Hindlimb muscle (tissue), 1 donor: ENCODE results near the gene WNT9A. TPM values are rescaled to one million over a fixed set of nuclear protein-coding genes. Genes with fewer than 3 reads are reported as not detected.
"Not testable (repeated sequence)": the region's sequence is repeated elsewhere in the genome, so short reads cannot be mapped to it uniquely, and the experiment has no call there.

Source experiments
- DNase-seq: peaks from one replicate; pipeline ENCODE4 v3.0.0-alpha.2; 2013
- polyA plus RNA-seq: library from polyadenylated mRNA; unstranded; fragments of 120-200 nt; gene quantifications from one replicate; pipeline ENCODE4 v1.2.1, GENCODE V29; 2013; ENCODE audit not compliant: insufficient read length

WNT9A gene
- polyA plus RNA-seq, 1 donor = 11.3 TPM

DNA sequence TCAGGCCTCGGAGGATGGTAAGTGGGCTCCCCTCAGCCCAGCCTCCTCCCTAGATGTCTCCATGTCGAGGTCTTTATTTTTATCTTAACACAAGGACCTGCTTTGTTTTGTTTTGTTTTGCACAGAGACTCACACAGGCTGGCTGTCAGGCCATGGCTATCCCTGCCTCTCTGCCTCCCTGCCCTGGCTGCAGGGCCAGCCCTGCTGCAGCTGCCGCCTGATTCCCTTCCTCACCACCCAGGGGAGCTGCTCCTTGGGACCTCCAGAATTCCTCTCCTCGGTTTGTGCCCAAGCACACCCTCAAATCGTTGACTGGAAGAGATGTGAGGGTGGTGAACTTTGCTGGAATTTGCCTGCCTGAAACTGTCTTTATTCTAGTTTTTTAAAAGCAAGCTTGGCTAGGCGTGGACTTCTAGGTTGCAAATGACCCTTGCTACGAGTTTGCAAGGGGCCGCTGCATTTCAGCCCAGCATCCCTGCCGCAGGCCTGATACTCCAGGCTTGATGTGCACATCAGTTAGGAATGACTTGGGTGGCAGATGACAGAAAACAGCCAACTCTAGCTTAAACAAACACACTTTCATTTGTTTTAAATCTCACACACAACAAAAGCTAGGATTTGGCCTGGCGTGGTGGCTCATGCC lies 37.1 kb downstream of the WNT9A start:
- no peak for DNase-seq

DNA sequence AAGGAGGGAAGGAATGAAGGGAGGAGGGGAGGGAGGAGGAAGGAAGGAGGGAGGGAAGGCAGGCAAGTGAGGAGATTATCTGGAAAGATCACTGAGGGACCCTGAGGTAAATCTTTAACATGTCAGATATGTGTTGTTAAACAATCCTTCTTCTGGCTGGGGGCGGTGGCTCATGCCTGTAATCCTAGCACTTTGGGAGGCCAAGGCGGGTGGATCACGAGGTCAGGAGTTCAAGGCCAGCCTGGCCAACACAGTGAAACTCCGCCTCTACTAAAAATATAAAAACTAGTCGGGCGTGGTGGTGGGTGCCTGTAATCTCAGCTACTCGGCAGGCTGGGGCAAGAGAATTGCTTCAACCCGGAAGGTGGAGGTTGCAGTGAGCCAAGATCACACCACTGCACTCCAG lies 37.8 kb downstream of the WNT9A start:
- DNase-seq = not testable (repeated sequence)

DNA sequence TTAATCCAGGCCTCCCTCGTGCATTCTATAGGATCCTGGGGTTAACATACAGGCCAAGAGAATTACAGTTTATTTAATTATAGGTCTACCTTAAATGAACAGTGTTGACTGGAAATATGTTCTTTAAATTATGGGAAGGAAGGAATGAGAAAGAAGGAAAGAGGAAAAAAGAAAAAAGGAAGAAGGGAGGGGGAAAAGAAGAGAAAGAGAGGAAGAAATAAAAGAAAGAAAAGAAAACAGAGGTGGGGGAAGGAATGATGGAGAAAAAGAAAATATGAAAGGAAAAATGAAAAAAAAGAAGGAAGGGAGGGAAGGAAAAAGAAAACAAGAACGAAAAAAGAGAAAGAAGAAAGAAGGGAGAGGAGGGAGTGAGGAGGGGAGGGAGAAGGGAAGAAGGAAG lies 38.5 kb downstream of the WNT9A start:
- DNase-seq = no peak

DNA sequence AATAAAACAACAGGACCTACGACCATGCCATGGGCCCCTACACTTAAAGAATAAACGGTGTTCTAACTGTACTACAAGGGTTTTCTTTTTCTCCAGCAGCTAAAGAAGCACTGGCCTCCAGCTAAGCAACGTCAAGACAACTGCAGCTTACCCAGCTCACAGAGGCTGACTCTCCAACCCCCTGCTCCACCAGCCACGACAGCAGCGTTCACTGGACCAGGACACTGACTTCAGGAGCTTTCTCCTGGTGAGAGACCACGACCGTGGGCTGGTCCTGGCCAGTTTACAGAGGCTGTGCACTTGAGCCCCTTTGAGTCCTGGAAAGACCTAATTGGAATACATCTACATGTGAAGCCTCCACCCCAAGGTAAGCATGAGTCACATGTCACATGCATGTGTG lies 39.4 kb downstream of the WNT9A start:
- no peak for DNase-seq

DNA sequence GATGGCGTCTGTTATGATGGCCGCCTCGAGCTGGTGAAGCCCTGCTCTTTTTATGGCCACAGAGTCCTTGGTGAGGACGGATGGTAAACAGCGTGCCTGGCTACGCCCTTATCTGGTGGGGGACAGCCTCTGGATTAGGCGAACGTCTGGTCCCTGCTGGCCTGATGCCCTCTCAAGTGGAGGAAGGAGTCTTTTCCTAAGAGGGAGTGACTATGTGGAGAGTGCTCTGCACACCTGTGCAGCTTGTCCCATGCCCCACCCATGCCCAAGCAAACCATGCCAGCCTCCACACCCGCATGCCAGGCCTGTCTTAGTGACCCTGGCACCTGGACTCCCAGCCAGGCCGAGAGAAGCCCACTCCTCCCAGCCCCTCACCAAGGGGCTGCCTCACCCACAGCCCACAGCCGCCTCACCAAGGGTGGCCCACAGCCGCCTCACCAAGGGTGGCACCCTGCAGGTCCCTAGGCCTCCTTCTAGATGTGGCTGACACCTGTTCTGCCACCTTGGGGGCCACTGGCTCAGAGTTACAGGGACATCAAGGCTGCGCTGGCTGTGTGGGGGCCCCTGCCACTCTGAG lies 40.2 kb downstream of the WNT9A start:
- no peak for DNase-seq

DNA sequence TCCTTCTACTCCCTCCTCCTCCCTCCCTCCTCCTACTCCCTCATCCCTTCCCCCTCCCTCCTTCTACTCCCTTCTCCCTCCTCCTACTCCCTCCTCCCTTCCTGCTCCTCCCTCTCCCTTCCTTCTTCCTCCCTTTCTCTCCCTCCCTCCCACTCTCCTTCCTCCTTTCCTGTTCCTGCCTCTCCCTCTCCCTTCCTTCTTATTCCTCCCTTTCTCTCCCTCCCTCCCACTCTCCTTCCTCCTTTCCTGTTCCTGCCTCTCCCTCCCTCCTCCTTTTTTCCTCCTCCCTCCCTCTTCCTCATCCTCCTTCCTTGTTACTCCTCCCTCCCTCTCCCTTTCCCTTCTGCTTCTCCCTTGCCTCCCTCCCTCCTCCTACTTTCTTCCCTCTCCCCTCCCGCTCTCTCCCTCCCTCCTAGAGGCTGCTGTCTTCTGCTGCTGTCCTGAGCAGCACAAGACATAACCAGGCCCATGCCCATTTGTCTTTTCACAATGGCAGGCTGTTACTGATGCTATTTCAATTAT lies 41.1 kb downstream of the WNT9A start:
- no peak for DNase-seq

DNA sequence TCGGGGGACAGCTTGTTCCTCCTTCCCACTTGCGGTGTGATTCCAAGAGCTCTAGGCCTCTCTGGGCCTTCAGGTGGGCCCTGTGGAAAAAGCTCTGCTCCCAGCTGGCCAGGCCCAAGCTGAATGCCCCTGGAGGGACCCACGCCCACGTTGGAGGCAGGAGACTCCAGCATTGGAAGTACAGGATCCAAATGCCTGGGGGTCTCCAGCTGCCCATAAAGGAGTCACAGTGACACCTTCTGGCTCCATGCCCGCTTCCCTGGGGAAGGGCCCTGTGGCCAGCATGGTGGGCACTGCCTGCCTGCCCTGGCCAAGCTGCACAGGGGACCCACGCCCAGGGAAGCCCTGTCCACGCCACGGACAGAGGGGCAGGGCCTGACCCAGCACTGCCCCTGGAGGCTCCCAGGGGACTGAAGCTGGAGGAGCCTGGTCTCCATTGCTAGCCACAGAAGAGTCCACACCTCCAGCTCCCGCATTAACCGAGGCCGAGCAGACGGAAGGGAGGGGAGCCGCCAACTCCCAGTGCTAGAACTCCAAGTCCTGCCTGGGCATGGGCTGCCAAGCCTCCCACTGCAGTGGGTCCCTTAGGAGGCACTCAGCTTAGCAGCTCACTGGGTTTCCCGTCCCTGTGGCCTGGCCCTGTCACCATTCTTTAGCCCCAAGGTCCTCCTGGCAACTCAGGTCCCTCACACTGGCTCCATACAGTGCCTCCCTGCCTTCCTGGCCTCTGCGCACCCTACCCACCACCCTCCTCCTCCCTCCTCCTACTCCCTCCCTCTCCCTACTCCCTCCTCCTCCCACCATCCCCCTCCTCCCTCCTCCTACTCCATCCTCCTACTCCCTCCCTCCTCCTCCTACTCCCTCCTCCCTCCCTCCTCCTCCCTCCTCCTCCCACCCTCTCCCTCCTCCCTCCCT lies 41.9 kb downstream of the WNT9A start:
- no peak for DNase-seq

DNA sequence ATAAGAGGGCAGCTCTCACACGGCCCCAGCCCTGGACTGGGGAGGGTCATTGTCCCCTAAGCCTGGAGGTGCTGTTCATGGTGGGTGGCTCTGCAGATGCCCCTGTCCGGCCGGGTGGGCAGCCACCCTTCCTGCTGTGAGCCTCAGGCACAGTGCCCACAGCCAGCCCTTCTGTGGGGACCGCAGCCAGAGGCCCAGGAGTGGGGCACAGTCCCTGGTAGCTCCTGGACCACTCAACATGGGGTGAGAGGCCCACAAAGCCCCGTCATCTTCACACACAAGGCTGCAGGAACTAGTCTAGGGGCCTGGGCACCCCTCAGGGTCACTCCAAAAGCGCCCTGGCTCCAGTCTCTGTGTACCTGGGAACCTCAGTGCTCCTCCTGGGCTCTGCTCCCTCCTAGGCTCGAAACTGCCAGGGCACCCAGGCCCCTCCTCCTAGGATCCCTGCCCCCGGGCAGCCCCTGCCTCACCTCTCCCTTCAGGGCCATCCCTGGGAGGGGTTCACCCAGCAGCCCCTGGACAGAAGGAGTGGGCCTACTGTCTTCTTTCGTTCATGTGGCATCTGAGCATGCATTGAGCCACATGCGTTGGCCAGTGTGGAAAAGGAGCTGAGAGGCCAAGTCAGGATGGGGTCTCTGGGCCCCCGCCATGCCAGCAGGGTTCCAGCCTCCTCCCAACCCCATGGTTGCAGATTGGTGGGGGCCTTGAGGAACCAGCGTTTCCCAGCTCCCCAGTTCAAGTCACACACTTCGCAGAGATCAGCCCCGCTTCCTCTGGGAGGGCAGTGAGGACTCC lies 43.0 kb downstream of the WNT9A start:
- no peak for DNase-seq

DNA sequence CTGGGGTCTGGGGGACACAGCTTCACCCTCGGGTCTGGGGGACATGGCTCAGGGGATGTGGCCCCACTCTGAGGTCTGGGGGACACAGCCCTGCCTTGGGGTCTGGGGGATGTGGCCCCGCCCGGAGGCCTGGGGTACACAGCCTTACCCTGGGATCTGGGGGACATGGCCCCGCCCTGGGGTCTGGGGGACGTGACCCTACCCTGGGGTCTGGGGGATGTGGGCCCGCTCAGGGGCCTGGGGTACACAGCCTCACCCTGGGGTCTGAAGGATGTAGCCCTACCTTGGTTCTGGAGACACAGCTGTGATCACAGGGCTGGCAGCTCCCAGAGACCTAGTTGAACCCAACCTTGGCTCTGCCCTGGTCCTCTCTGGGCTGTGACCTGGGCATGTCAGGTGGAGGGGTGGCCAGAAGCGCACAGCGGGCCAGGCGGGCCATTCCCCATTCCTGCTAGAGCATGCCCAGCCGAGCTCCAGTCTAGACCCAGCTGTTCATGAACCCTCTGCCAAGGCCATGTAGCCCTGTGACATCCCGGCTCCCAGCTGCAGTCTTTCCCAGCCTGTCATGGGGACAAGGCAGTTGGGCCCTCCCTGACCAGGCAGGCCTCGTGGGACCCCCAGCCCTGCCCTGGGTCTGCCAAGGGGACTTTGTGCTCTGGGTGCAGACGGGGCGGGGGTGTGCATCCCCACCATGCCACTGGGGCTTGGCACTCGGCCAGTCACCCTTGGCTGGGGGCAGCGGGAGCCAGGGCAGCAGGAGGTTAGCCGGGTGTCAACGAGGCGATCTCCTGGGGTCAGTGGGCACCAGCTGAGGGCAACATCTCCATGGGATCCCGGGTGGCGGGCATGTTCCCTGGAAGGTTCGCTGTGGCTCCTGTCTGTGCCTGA lies 43.9 kb downstream of the WNT9A start:
- no peak for DNase-seq

DNA sequence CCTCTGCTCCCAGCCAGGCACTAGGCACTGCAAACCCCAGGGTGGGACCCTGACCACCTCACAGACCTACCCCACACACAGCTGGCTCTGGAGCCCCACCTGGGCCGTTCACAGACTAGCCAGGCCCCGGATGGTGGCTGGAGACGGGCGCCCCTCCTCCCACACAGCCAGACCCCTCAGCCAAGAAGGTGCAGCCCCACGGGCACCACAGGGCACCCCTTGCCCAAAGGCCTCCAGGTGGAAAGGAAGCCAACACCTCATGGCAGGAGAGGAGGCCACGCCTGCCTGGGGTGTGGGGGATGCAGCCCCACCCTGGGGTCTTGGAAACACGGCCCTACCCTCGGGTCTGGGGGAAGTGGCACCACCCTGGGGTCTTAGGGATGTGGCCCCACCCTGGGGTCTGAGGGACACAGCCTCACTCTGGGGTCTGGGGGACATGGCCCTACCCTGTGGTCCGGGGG lies 44.6 kb downstream of the WNT9A start:
- DNase-seq = no peak

DNA sequence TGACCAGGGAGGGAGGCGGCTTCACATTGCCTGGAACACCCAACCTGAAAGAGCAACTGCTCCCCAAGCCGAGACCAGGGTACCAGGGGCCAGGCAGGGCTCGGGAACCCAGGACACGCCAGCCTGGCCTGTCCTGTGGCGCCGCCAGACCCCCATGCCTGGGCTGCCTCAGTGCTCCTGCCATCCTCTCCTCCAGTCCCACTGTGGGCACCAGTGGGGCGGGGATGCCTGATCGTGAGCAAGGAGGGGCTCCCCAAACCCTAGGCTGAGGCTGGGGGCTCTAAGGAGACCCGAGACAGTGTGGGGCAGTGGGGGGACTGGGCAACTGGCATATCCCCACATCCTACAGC lies 45.1 kb downstream of the WNT9A start:
- DNase-seq = no peak

DNA sequence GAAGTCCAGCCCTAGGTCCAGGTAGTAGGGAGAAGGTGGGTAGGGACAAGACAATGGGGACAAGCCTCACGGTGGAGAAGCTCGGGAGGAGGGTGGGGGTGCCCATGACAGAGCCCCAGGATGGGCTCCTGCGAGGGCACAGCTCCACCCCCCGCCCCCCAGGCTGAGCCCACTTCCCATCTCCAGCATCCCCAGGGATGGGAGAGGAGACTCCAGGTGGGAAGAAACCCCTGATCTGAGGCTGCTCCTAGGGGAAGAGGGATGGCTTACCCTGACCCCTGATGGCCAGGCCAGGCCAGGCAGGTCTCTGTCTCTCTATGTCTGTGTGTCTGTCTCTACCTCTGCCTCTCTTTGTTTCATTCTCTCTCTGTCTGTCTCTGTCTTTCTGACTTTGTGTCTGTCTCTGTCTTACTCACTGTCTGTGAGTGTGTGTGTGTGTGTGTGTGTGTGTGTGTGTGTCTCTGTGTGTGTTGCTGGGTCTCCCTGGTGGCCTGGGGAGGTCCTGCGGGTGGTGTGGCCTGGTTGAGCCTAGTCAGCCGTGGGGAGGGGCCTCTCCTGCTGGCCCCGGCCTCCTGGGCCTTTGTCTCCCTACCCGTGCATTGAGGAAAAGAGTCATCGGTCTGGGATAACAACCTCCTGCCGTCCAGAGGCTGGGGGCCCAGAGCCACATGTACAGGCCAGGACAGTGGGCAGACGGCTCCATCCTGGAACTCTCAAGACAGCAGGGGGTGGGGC lies 45.7 kb downstream of the WNT9A start:
- no peak for DNase-seq

DNA sequence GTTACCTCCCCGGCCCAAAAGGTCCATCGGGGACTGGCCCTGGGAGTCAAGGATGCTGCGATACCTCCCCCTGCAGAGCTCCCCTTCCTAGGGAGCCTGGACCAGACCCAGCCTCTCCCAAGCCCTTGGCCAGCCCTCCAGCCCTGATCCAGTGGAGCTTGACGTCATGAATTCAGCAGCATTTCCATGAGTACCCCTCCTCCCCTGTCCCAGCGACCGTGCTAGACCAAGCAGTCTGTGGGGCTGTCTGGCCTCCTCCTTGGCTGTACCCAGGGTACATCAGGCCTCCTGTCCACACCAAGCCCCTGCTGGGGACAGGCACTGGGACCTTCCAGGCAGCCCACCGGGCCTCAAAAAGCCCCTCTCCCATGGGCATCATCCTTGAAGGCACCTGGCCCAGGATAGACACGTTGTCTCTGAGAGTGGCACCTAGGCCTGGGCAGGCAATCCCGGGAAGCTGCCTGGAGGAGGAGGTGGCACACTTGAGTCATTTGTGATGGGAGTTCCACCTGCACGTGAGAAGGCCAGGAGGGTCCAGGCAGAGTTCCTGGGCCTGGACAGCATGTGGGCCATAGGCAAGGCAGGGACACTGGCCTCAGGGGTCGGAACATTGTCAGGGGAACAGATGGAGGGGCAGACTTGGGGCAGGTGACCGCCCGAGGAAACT lies 46.4 kb downstream of the WNT9A start:
- no peak for DNase-seq

DNA sequence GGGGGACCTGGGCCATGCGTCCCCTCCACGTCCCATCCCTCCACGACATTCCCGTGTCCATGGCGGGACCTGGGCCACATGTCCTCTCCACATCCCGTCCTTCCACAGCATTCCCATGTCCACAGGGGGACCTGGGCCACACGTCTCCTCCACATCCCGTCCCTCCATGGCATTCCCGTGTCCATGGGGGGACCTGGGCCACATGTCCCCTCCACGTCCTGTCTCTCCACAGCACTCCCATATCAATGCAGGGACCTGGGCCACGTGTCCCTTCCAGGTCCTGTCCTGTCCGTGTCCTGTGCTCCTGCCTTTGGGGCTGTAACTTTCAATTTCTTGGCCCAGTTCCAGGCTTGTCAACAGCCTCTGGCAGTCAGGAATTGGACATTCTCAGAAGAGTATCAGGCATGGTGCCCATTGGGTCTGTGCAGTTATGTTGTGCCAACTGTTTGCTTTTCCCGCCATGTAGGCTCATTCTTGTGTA lies 47.1 kb downstream of the WNT9A start:
- no peak for DNase-seq

DNA sequence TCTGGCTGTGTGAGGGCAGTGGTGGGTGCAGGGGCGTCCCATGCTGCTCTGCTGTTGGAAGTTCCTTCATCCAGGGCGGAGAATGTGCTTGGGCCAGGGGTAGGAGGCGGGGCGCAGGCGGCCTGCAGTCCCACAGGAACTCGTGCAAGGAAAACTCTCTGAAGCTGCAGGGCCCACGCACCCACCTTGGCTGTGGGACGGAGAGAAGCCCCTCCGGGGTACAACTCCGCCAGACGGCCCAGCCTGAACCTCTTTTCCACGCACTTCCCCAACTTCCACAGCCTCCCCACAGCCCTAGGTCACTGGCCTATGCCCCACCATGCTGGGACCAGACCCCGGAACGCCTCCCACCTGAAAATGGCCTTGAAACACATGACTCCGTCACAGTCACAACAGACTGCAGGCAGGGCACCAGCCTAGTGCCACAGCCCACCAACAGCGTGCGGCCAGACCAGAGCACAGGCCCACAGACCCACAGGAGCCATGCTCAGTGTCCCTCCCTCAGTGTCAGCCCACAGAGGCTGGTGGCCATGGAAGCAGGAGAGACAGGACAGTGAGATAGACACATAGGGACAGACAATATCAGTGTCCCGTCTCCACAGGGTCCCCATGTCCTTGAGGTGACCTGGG lies 47.8 kb downstream of the WNT9A start:
- no peak for DNase-seq

DNA sequence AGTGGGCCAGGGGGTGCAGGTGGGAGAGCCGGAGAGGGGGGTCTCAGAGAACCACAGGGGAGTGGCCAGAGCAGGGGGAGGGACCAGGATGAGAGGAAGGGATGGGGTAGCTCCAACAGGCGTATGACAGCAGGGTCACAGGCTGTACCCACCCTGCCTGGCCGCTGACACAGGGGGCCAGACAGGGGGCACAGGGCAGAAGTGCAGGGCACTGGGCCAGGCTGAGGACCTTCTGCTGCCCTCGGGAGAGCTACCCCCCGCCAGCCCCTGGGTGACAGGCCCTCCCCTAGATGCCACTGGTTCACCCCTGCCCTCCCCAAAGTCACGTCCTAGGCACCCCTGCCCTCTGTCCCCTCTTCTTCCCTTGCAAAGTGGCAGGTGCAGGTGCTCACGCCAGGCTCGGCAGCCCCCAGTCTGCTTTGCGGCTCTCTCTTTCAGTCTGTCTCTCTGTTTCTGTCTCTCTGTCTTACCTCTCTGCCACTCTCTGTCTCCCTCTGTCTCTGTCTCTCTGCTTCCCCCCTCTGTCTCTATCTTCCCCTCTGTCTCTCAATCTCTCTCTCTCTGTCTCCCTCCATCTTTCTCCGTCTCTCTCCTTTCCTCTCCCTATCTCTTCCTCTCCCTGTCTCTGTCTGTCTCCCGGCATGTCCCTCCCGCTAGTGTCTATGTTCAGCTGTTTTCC lies 48.5 kb downstream of the WNT9A start:
- DNase-seq = no peak

DNA sequence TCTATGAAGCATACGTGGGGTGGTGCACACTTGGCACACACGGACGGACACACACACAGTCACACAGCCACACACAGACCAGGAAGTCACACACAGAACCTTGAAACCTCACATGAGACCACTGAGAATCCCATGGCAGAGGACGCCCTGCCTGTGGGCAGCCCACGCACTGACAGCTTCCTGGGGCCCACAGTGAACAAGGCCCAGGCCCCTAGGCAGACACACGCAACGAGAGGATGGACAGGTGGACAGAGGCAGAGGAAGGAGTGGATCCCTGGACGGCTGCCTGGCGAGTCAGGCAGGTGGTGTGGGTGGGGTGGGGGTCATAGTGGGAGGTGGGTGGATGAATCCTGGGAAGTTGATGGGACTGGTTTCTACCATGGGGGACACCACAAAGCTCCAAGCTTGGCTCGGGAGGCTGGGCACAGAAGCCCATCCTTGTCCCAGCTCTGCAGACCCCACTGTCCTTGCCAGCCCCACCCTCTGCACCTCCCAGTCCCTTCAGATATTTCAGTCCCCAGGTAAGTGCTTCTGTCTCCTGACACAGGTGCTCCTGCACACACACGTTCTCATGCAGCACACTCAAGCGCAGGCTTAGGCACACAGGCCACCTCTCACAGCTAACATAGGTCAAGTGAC lies 49.1 kb downstream of the WNT9A start:
- DNase-seq = no peak

DNA sequence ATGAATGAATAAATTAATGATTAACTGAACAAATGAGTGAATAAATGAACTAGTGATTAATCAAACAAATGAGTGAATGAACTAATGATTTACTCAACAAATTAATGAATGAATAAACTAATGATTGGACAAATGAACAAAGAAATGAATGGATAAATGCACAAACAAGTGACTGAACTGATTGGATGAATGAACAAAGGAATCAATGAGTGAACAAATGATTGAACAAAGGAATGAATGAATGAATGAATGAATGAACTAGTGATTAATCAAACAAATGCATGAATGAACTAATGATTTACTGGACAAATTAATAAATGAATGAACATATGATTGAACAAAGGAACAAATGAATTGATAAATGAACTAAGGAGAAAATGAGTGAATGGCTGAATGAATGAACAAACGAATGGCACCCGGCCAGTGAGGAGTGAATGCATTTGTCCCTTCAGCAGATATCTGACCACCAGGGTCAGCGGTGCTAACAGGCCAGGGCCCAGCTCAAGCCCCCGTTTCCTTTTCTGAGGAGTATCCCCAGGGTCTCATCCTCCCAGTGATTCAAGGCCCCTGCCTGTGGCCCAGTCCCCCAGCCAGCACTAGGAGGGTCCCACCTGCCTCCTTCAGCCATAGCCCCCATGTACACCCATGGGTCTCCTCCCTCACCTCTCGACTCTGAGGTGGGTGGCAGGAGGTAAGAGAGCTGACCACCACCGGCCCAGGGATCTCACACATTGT lies 49.9 kb downstream of the WNT9A start:
- no peak for DNase-seq
